ENCODE data around the gene TSNAX. TPM values are rescaled to one million over a fixed set of nuclear protein-coding genes. Genes with fewer than 3 reads are reported as not detected.
"Not testable (repeated sequence)": the region's sequence is repeated elsewhere in the genome, so short reads cannot be mapped to it uniquely, and the experiment has no call there.

The TSNAX gene, protein sequence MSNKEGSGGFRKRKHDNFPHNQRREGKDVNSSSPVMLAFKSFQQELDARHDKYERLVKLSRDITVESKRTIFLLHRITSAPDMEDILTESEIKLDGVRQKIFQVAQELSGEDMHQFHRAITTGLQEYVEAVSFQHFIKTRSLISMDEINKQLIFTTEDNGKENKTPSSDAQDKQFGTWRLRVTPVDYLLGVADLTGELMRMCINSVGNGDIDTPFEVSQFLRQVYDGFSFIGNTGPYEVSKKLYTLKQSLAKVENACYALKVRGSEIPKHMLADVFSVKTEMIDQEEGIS
- polyA plus RNA-seq (ENCODE audit: insufficient read length in 3 of 3) = 10 to 100 TPM; 62.6 to 69.1 (median 68.0) TPM

DNA sequence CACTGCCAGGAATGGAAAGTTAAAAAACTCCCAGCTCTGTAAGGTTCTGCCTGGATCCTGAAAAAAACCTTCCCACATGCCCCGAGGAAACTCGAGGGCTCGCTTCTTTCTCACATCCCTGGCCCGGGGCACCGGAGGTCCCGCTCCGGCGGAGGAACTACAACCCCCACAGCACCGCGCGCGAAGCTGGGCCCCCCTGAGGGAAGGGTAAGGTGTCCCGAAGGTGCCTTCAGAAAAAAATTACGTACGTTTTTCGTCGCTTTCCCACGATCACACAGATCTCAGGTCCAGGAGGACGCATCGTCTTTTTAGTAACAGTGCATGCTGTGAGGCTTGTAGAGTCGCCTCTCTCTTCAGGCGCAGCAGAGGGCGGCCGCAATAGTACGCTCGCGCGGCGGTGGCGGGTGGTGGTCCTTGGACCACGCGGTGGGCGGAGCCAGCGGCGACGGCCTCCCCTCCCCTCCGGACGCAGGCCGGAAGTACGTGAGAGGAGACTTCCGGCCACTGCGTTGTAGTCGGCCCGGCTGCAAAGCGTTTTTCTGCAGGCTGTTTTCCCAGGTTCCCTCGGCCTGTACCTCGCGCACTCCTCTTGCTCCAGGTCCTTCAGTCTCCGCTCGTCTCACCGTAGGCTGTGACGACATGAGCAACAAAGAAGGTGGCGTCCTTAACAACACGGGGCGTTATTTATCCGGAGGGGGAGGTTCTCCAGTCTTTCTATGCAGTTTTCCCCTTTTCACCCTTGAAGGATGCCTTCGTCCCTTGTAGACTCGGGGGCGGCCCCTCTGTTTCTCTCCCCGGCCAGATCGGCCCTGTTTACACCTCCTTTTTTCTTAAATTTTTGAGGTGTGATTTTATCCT is at the start of gene TSNAX:
TSS of gene TSNAX (plus strand) at position 498 of the 858 bp plus-strand sequence. CDS start at position 640, 142 bp downstream.
- DNase-seq (ENCODE audit: low read depth in 3 of 3, low spot score in 2 of 3) = peak; percentile 88 to 99 (median 92)

- DNase-seq (ENCODE audit: low read depth in 3 of 3, low spot score in 2 of 3) = no peak
Measured at GRCh38 chr1:231478811-231479210, 49.7 kb upstream of the TSNAX start.

DNA sequence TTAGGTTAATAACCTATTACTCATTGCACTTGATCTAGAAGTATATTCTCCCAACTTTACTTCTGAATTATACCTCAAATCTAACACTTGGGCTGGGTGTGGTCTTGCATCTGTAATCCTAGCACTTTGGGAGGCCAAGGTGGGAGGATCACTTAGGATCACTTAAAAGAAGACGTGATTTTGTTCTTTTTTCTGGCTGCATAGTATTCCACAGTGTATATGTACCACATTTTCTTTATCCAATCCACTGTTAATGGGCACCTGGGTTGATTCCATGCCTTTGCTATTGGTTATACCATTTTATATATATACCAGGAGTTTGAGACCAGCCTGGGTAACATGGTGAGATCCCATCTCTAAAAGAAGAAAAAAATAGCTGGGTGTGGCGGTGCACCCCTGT is 48.5 kb upstream of the TSNAX start:
- DNase-seq (ENCODE audit: low read depth in 3 of 3, low spot score in 2 of 3) = no peak

GRCh38 chr1:231481289-231481688 is 47.2 kb upstream of the TSNAX start:
- DNase-seq (ENCODE audit: low read depth in 3 of 3, low spot score in 2 of 3) = no peak

DNA sequence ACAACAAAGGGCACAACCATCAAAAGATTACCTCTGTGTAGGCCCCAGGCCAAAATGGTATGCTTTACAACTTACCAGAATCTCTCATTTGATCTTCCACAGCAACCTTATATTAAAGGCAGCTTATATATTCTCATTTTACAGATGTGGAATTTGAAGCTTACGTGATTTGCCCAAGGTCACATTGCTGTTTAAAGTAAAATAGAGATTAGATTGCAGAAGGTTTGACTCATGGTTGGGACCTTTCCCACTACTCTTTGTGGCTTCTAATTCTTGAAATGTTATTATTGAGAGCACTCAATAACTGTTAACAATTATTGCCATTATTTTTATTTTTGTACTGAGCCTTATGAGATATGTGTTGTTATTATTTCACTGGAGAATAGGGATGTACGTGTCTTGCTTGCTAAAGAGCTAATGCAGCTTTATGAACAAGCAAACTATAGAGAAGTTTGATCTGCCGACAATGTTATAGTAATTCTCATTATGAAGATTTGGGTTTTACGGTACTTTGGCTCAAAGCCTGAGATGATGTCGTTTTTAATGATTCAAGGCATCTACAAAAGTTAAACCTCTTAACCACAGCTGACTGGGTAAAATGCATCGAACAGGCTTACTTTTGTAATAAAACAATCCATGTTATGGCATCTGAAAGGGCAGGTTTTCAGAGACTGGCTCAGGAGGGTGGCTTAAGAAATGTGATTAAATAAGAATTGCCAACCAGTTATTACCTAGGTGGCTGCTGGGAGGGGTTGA is 43.3 kb upstream of the TSNAX start:
- no peak for DNase-seq (ENCODE audit: low read depth in 3 of 3, low spot score in 2 of 3)

DNA sequence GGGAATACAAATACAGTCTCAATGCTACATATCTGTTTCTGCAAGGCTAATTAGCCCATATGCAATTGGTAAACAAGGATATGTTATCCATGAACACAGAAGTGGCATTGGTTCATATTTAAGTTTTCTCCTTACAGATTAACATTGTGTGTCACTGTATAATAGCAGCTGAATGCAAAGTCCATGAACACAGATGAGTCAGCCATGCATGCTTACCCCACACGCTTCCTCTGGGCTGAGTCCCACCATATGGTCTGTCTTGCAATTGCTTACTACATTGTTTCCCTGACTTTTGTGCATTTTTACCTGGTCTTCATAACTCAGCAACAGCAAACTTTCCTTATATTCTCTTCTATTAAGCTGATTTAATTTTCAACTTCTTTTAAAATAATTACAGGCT is 41.5 kb upstream of the TSNAX start:
- no peak for DNase-seq (ENCODE audit: low read depth in 3 of 3, low spot score in 2 of 3)

- DNase-seq (ENCODE audit: low read depth in 3 of 3, low spot score in 2 of 3) = no peak
Measured at GRCh38 chr1:231487910-231488309, 40.6 kb upstream of the TSNAX start.

DNA sequence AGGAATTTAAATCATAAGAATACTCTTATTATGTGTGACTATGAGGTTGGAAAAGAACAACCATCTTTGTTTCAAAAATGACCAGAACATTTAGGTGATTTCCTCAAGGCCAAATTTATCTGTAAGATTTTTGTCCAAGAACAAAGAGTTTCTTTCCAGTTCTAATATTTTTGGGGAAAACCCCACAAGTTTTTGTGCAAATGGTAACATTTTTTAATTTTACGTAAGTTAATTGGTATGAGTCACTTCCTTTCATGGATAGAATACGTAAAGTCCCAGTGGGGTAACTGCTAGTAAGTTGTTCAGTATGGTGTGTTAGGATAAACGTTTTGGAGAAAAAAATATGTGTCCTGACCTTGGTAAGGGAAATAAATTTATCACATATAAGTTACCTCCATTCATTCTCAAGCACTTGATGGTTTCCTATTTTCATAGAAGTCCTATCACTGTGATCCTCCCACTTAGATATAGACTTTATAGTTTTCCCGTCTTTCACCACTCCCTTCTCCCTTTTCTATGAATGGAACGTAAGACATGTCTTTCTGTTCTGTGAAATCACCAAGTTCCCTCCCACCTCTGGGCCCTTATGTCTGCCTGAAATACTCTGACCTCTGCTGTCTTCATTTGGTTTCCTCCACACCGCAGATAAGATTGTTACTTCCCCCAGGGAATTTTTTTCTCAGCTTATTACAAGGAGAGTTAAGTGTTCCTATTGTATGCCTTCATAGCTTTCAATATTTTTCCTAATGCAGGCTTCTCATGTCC is 34.9 kb upstream of the TSNAX start:
- no peak for DNase-seq (ENCODE audit: low read depth in 3 of 3, low spot score in 2 of 3)

GRCh38 chr1:231494439-231495110 is 33.9 kb upstream of the TSNAX start:
- DNase-seq (ENCODE audit: low read depth in 3 of 3, low spot score in 2 of 3) = no peak

- DNase-seq (ENCODE audit: low read depth in 3 of 3, low spot score in 2 of 3) = no peak
Measured at GRCh38 chr1:231497629-231498152, 30.8 kb upstream of the TSNAX start.

DNA sequence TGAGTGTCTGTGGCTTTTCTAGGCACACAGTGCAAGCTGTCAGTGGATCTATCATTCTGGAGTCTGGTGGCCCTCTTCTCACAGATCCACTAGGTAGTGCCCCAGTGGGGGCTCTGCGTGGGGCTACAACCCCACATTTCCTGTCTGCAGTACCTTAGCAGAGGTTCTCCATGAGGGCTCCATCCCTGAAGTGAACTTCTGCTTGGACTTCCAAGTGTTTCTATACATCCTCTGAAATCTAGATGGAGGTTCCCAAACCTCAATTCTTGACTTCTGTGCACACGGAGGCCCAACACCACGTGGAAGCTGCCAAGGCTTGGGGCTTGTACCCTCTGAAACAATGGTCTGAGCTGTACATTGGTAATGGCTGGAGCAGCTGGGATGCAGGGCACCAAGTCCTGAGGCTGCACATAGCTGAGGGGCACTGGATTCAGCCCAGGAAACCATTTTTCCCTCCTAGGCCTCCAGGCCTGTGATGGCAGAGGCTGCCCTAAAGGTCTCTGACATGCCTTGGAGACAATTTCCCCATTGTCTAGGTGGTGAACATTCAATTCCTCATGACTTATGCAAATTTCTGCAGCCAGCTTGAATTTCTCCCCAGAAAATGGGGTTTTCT is 29.2 kb upstream of the TSNAX start:
- DNase-seq (ENCODE audit: low read depth in 3 of 3, low spot score in 2 of 3) = no peak

- DNase-seq (ENCODE audit: low read depth in 3 of 3, low spot score in 2 of 3) = no peak
Measured at GRCh38 chr1:231500666-231501065, 27.8 kb upstream of the TSNAX start.

- DNase-seq (ENCODE audit: low read depth in 3 of 3, low spot score in 2 of 3) = not testable (repeated sequence)
Measured at GRCh38 chr1:231503168-231503567, 25.3 kb upstream of the TSNAX start.

GRCh38 chr1:231507476-231508355 is 20.8 kb upstream of the TSNAX start:
- no peak for DNase-seq (ENCODE audit: low read depth in 3 of 3, low spot score in 2 of 3)

DNA sequence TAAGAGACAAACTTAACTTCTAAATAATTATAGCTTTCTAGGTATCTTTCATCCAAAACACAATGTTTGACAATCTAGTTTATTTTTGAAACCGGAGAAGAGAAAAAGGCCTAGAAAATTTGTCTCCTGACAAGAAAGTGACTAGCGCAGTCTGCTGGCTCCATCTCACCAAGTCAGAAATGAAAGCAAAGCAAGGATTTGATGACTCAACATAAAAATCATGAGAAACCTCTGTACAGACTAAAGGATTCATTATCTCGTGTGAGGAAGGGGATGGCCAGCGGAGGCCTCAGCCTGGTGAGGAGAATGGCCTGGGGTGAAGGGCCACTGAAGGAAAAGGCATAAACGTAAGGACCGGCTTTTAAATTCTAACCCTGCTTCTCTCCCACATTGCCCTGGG is 20.0 kb upstream of the TSNAX start:
- no peak for DNase-seq (ENCODE audit: low read depth in 3 of 3, low spot score in 2 of 3)

DNA sequence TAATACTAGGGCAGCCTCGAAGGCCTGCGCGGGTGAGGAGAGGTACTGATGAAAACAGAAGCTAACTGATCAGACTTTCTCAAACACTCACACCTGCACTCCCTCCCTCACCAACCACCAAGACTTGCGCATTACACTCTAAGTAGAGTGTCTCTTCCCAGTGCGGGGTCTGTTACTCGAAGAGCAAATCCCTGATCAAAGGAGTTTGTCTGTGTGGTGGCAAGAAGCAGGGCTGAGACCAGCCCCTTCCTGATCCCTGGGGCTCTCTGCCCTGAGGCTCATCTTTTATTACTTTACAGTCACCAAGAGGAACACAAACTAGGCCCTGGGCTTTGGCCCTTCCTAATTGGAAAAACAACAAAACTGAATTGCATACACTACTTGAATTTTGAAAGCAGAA is 19.5 kb upstream of the TSNAX start:
- no peak for DNase-seq (ENCODE audit: low read depth in 3 of 3, low spot score in 2 of 3)

DNA sequence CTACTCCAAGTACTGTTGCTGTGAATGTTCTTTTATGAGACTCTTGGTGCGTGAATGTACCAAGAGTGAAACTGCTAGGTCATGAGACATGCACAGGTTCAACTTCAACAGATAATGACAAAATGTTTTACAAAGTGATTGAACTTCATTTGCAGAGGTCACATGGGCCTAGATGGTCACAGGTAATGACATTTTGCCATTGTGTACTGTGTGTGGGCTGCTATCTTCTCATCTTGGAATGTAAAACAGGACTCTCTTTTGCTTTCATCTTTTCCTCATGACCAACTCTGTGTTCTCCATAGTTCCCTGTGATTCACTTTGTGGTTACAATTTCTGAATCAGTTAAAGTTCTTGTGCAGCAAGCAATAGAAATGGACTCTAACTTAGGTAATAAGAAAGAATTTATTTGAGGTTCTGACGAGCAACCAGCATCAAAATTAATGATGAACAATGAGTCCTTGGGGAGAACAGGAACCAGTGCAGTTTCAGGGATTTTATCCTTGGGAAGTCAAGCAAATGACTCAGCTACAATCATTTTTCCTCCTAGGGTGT is 16.2 kb upstream of the TSNAX start:
- DNase-seq (ENCODE audit: low read depth in 3 of 3, low spot score in 2 of 3) = no peak

DNA sequence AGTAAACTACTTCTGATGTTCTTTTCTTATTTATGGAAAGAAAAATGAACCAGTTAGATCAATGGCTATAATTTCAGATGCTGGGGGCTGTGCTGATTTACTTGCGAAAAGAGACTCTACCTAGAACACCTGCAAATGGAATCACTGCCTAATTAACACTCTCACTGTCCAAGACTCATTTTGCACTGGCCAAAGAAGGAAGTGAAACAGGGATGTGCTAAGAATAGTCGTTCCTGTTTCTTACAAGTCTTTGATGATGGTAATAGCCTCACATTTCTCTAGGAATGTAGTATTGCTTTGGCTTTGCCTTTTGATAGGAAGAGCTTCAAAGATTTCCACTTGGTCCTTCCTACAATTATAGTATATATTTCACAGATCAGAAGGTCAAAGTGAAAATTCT is 12.7 kb upstream of the TSNAX start:
- no peak for DNase-seq (ENCODE audit: low read depth in 3 of 3, low spot score in 2 of 3)

Data from right renal cortex interstitium (tissue), 3 donors.